H9 (cell line): ENCODE measurements around the gene TTC39A. TPM values are rescaled to one million over a fixed set of nuclear protein-coding genes. Genes with fewer than 3 reads are reported as not detected.

Experiments
- DNase-seq: peaks from one replicate; pipeline ENCODE4 v3.0.0-alpha.2; 2017
- H2AFZ ChIP-seq: one replicate; pipeline ENCODE4 v1.6.1; 2013; ENCODE audit warnings: mild to moderate bottlenecking, low read length, control low read depth, moderate library complexity
- H2AK5ac ChIP-seq: 2 replicates; pipeline ENCODE4 v1.6.1; 2013; ENCODE audit warnings: low read length, control low read depth, mixed read lengths; ENCODE audit not compliant: insufficient read length
- H2BK120ac ChIP-seq: one replicate; pipeline ENCODE4 v1.6.1; 2013; ENCODE audit warnings: low read depth, mild to moderate bottlenecking, low read length, control low read depth, inconsistent platforms; ENCODE audit not compliant: poor library complexity, severe bottlenecking
- H2BK12ac ChIP-seq: 2 replicates; pipeline ENCODE4 v1.6.1; 2013; ENCODE audit warnings: low read length, control low read depth, mixed read lengths, low read depth; ENCODE audit not compliant: insufficient read length
- H2BK15ac ChIP-seq: 2 replicates; pipeline ENCODE4 v1.6.1; 2013; ENCODE audit warnings: low read depth, low read length, control low read depth
- H2BK20ac ChIP-seq: one replicate; pipeline ENCODE4 v1.6.1; 2013; ENCODE audit warnings: low read depth, mild to moderate bottlenecking, low read length, control low read depth, inconsistent platforms; ENCODE audit not compliant: poor library complexity, severe bottlenecking
- H2BK5ac ChIP-seq: 2 replicates; pipeline ENCODE4 v1.6.1; 2013; ENCODE audit warnings: low read length, control low read depth, mixed read lengths; ENCODE audit not compliant: insufficient read length
- H3K14ac ChIP-seq: 2 replicates; pipeline ENCODE4 v1.6.1; 2013; ENCODE audit warnings: low read length, control low read depth; ENCODE audit not compliant: insufficient read depth
- H3K18ac ChIP-seq: 2 replicates; pipeline ENCODE4 v1.6.1; 2013; ENCODE audit warnings: low read depth, mild to moderate bottlenecking, mixed read lengths, low read length, control low read depth; ENCODE audit not compliant: insufficient read length
- H3K23ac ChIP-seq: 2 replicates; pipeline ENCODE4 v1.6.1; 2013; ENCODE audit warnings: low read length, control low read depth, mixed read lengths, low read depth; ENCODE audit not compliant: insufficient read length
- H3K23me2 ChIP-seq: 2 replicates; pipeline ENCODE4 v1.6.1; 2013; ENCODE audit warnings: low read depth, mild to moderate bottlenecking, mixed read lengths, low read length, control low read depth; ENCODE audit not compliant: insufficient read length, poor library complexity, severe bottlenecking
- H3K27ac ChIP-seq: 2 replicates; pipeline ENCODE4 v1.5.1; 2013; ENCODE audit warnings: low read length, control low read depth, mixed read lengths, low read depth; ENCODE audit not compliant: insufficient read length
- H3K27me3 ChIP-seq: 2 replicates; pipeline ENCODE4 v1.6.1; 2013; ENCODE audit warnings: low read length, control low read depth, inconsistent platforms; ENCODE audit not compliant: insufficient read depth
- H3K4ac ChIP-seq: 2 replicates; pipeline ENCODE4 v1.6.1; 2013; ENCODE audit warnings: low read depth, mild to moderate bottlenecking, control low read depth, inconsistent platforms, low read length, moderate library complexity
- H3K4me1 ChIP-seq: 2 replicates; pipeline ENCODE4 v1.6.1; 2013; ENCODE audit warnings: low read length, control low read depth, inconsistent platforms; ENCODE audit not compliant: insufficient read depth
- H3K4me2 ChIP-seq: 2 replicates; pipeline ENCODE4 v1.6.1; 2013; ENCODE audit warnings: low read length, control low read depth, mixed read lengths; ENCODE audit not compliant: insufficient read length, insufficient read depth
- H3K56ac ChIP-seq: 2 replicates; pipeline ENCODE4 v1.6.1; 2013; ENCODE audit warnings: low read depth, mild to moderate bottlenecking, mixed read lengths, low read length, control low read depth; ENCODE audit not compliant: insufficient read length
- H3K79me1 ChIP-seq: 2 replicates; pipeline ENCODE4 v1.6.1; 2013; ENCODE audit warnings: low read depth, mild to moderate bottlenecking, moderate library complexity, low read length, control low read depth, inconsistent platforms; ENCODE audit not compliant: insufficient read depth, poor library complexity, severe bottlenecking
- H3K79me2 ChIP-seq: 2 replicates; pipeline ENCODE4 v1.6.1; 2013; ENCODE audit warnings: low read length, control low read depth, inconsistent platforms; ENCODE audit not compliant: insufficient read depth
- H3K9ac ChIP-seq: 2 replicates; pipeline ENCODE4 v1.6.1; 2013; ENCODE audit warnings: low read length, control low read depth, mixed read lengths; ENCODE audit not compliant: insufficient read length; ENCODE audit errors: extremely low read depth
- H3K9me3 ChIP-seq: one replicate; pipeline ENCODE4 v1.6.1; 2013; ENCODE audit warnings: low read depth, low read length, inconsistent platforms; ENCODE audit not compliant: control insufficient read depth
- H3T11ph ChIP-seq: one replicate; pipeline ENCODE4 v1.6.1; 2013; ENCODE audit warnings: mild to moderate bottlenecking, low read length, control low read depth, inconsistent platforms
- H4K20me1 ChIP-seq: one replicate; pipeline ENCODE4 v1.6.1; 2013; ENCODE audit not compliant: control insufficient read depth, insufficient read length, insufficient read depth
- H4K5ac ChIP-seq: 2 replicates; pipeline ENCODE4 v1.6.1; 2013; ENCODE audit warnings: low read depth, mild to moderate bottlenecking, mixed read lengths, low read length, control low read depth; ENCODE audit not compliant: insufficient read length
- H4K8ac ChIP-seq: replicated peaks from 2 replicates; pipeline ENCODE4 v1.6.1; 2013; ENCODE audit warnings: low read length, control low read depth, mixed read lengths, low read depth; ENCODE audit not compliant: insufficient read length
- H4K91ac ChIP-seq: 2 replicates; pipeline ENCODE4 v1.6.1; 2013; ENCODE audit warnings: low read depth, mild to moderate bottlenecking, moderate library complexity, mixed read lengths, low read length, control low read depth; ENCODE audit not compliant: insufficient read length
- H3K27ac Mint-ChIP-seq, 3 experiments: 2 replicates in 2 of 3; 3 replicates in 1 of 3; pipeline ENCODE4 v1.8.0; 2020 to 2021; ENCODE audit warnings: mixed read lengths in 3 of 3, mild to moderate bottlenecking in 1 of 3, moderate library complexity in 1 of 3
- H3K27me3 Mint-ChIP-seq: 2 replicates; pipeline ENCODE4 v1.8.0; 2021; ENCODE audit warnings: low read depth, mild to moderate bottlenecking, moderate library complexity, mixed read lengths
- H3K36me3 Mint-ChIP-seq, 3 experiments: 2 replicates in 2 of 3; 3 replicates in 1 of 3; pipeline ENCODE4 v1.8.0; 2020 to 2021; ENCODE audit warnings: low read depth in 3 of 3, mixed read lengths in 3 of 3; ENCODE audit not compliant: insufficient read depth in 1 of 3
- H3K4me1 Mint-ChIP-seq, 2 experiments: 2 replicates each; pipeline ENCODE4 v1.8.0; 2020; ENCODE audit warnings: mixed read lengths in 2 of 2
- H3K4me3 Mint-ChIP-seq, 2 experiments: 2 replicates in 1 of 2; 3 replicates in 1 of 2; pipeline ENCODE4 v1.8.0; 2020 to 2021; ENCODE audit warnings: mild to moderate bottlenecking in 2 of 2, mixed read lengths in 2 of 2, moderate library complexity in 1 of 2
- H3K9me3 Mint-ChIP-seq, 2 experiments: 2 replicates in 1 of 2; 3 replicates in 1 of 2; pipeline ENCODE4 v1.8.0; 2020; ENCODE audit warnings: mild to moderate bottlenecking in 2 of 2, mixed read lengths in 2 of 2, moderate library complexity in 1 of 2
- WGBS: extraction: QIAGEN DNeasy Blood & Tissue Kit; methylation state at CpG from one replicate; pipeline ENCODE4 v1.1.7; 2013; ENCODE audit warnings: missing lambda C conversion rate, low lambda C conversion rate, mixed read lengths; ENCODE audit not compliant: insufficient read length; ENCODE audit errors: extremely low coverage; 5-methylcytosine and 5-hydroxymethylcytosine counted together
- total RNA-seq: library from RNA; stranded (reverse); gene quantifications from 2 replicates; pipeline ENCODE4 v1.2.1, GENCODE V29; 2021
- TF ChIP-seq, protein P1 (sequence below): fragments of 200-600 bp; sonication (generic); conservative IDR thresholded peaks from 3 replicates; pipeline ENCODE4 v1.8.0; 2021; ENCODE audit warnings: antibody characterized with exemption, mild to moderate bottlenecking

TTC39A gene
- total RNA-seq, 1 experiment from 2014 or later: 7.7 TPM

DNA sequence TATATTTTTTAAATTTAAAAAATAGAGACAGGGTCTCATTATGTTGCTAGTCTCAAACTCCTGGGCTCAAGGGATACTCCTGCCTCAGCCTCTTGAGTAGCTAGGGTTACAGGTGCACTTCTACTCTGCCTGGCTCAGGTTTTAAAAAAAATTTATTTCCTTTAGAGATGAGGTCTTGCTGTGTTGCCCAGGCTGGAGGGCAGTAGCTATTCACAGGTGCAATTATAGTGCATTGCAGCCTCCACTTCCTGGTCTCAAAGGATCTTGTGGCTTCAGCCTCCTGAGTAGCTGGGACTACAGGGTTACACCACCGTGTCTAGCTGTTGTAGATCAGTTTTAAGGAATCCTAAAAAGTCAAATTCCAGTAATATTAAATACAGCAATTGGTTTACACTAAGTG is 89.2 kb downstream of the TTC39A start:
- Histone ChIP-seq H4K5ac (no peak overlapping the region), H3K9me3 (no peaks in the 10 kb centered on the region), H3K27ac (no peak overlapping the region), H3K27me3 (no peaks in the 10 kb centered on the region), H3K79me2 (peaks cover 29% of the 10 kb centered on the region), H3K23me2 (peaks cover 5% of the 10 kb centered on the region), H4K91ac (no peak overlapping the region), H4K8ac (no peak overlapping the region), H3K4ac (no peak overlapping the region), H2AK5ac (no peak overlapping the region), H3K4me2 (no peak overlapping the region), H3T11ph (no peak overlapping the region), H3K4me1 (no peaks in the 10 kb centered on the region; the same call in 1 of the 2 replicates), H2BK12ac (no peak overlapping the region), H2BK20ac (no peak overlapping the region), H3K79me1 (peaks cover 4% of the 10 kb centered on the region), H3K23ac (no peak overlapping the region), H3K14ac (no peak overlapping the region), H2BK120ac (no peak overlapping the region), H3K56ac (no peak overlapping the region), H3K9ac (no peak overlapping the region), H2AFZ (no peak overlapping the region), H4K20me1 (no peaks in the 10 kb centered on the region), H2BK15ac (no peak overlapping the region), H2BK5ac (no peak overlapping the region), H3K18ac (no peak overlapping the region)
- DNase-seq: no peak
- no peaks in the 10 kb centered on the region for H3K9me3 Mint-ChIP-seq
- TF ChIP-seq, protein P1, sequence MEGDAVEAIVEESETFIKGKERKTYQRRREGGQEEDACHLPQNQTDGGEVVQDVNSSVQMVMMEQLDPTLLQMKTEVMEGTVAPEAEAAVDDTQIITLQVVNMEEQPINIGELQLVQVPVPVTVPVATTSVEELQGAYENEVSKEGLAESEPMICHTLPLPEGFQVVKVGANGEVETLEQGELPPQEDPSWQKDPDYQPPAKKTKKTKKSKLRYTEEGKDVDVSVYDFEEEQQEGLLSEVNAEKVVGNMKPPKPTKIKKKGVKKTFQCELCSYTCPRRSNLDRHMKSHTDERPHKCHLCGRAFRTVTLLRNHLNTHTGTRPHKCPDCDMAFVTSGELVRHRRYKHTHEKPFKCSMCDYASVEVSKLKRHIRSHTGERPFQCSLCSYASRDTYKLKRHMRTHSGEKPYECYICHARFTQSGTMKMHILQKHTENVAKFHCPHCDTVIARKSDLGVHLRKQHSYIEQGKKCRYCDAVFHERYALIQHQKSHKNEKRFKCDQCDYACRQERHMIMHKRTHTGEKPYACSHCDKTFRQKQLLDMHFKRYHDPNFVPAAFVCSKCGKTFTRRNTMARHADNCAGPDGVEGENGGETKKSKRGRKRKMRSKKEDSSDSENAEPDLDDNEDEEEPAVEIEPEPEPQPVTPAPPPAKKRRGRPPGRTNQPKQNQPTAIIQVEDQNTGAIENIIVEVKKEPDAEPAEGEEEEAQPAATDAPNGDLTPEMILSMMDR: no peak
- H3K36me3 Mint-ChIP-seq: peaks cover 1 to 9% (median 3%) of the 10 kb centered on the region in 3 experiments; a peak in 2 of 7 replicates
- H3K27ac Mint-ChIP-seq: no peak overlapping the region
- WGBS: no CpG with 5 or more reads among the region's 1 CpG
- H3K4me1 Mint-ChIP-seq: peaks cover 22 to 24% of the 10 kb centered on the region in 2 experiments
- H3K4me3 Mint-ChIP-seq: no peak overlapping the region
- H3K27me3 Mint-ChIP-seq: no peaks in the 10 kb centered on the region
